DMS 273 (cell line): ENCODE results near the gene PGAP6.
"Not testable (repeated sequence)": the region's sequence is repeated elsewhere in the genome, so short reads cannot be mapped to it uniquely, and the experiment has no call there.

Source experiments
- DNase-seq: peaks from one replicate; lab custom pipeline; 2025; ENCODE audit not compliant: unreplicated experiment; lab: John Stamatoyannopoulos, UW

The PGAP6 gene

GRCh38 chr16:368388-369158 lies 13.2 kb downstream of the PGAP6 start:
- no peak for DNase-seq

GRCh38 chr16:367333-367903 lies 14.4 kb downstream of the PGAP6 start:
- no peak for DNase-seq

GRCh38 chr16:366476-366875 lies 15.3 kb downstream of the PGAP6 start:
- no peak for DNase-seq

GRCh38 chr16:364595-365491 lies 16.9 kb downstream of the PGAP6 start:
- peak; percentile 34 for DNase-seq

- DNase-seq = no peak
Observed at GRCh38 chr16:363766-364490, 17.9 kb downstream of the PGAP6 start.

GRCh38 chr16:363110-363765 lies 18.5 kb downstream of the PGAP6 start:
- DNase-seq = no peak

GRCh38 chr16:362702-362999 lies 19.1 kb downstream of the PGAP6 start:
- DNase-seq = not testable (repeated sequence)

- peak; percentile 94 for DNase-seq
Observed at GRCh38 chr16:361872-362701, 19.7 kb downstream of the PGAP6 start.

GRCh38 chr16:361341-361871 lies 20.4 kb downstream of the PGAP6 start:
- peak; percentile 53 for DNase-seq

- DNase-seq = no peak
Observed at GRCh38 chr16:360698-361336, 21.0 kb downstream of the PGAP6 start.

GRCh38 chr16:359871-360697 lies 21.7 kb downstream of the PGAP6 start:
- DNase-seq = no peak

GRCh38 chr16:359067-359763 lies 22.6 kb downstream of the PGAP6 start:
- no peak for DNase-seq

GRCh38 chr16:356741-357140 lies 25.0 kb downstream of the PGAP6 start:
- no peak for DNase-seq

GRCh38 chr16:354971-355461 lies 26.8 kb downstream of the PGAP6 start:
- DNase-seq = no peak

- no peak for DNase-seq
Observed at GRCh38 chr16:354291-354881, 27.4 kb downstream of the PGAP6 start.

- DNase-seq = no peak
Observed at GRCh38 chr16:353404-354290, 28.1 kb downstream of the PGAP6 start.
